GM21825 (cell line): ENCODE data around the gene MST1.

Source experiments
- ATAC-seq: cut with Tn5 transposase; IDR thresholded peaks from one replicate; pipeline ENCODE4 v1.9.1; 2021; ENCODE audit warnings: mild to moderate bottlenecking, moderate library complexity; ENCODE audit not compliant: unreplicated experiment

MST1 gene

DNA sequence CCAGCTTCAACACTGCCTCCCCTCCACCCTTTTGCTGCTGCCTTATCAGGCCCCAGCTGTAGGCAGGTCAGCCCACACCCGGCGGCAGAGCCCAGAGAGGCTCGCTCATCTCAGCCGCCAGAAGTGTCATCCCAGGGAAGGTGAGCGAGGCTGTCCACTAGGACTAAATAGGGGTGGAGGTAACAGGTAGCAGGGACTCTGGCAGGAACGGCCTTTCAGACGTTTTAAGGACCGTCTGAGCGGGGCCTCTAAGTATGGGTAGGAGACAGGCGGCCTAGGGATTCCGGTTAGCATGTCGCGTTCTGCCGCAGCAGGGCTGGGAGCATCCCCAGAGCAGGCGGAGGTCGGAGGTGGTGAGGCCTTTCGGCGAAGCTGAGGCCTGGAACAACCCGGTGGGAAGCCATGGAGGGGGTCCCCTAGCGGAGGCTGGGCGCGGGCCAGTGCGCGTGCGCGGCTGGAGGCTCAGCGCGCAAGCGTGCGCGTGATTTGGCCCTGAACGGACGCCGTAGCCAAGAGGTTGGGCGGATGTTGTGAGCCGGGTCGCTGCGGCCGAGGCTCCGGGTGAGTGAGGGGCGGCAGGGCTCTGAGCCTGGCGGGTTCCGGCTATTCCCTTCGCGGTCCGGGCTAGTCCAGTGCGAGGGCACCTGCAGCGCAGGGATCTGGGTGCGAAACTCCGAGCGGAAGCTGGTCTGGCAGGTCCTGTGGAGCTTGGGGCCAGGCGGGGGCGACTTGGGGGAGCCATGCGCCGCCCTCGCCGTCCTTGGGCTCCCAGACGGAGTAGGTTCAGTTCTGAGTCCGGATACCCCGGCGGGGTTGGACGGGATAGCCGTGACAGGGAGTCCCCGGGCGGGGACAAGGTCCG, at the start of gene MST1, which contains the start of gene RNF123:
Gene MST1 (minus strand): TSS at position 429 of the 862 bp plus-strand sequence. CDS start 783 bp downstream, outside the sequence.
Gene RNF123 (plus strand): TSS at position 512 of the 862 bp plus-strand sequence. CDS start 1,609 bp downstream, outside the sequence.
- ATAC-seq = peak; percentile 48

DNA sequence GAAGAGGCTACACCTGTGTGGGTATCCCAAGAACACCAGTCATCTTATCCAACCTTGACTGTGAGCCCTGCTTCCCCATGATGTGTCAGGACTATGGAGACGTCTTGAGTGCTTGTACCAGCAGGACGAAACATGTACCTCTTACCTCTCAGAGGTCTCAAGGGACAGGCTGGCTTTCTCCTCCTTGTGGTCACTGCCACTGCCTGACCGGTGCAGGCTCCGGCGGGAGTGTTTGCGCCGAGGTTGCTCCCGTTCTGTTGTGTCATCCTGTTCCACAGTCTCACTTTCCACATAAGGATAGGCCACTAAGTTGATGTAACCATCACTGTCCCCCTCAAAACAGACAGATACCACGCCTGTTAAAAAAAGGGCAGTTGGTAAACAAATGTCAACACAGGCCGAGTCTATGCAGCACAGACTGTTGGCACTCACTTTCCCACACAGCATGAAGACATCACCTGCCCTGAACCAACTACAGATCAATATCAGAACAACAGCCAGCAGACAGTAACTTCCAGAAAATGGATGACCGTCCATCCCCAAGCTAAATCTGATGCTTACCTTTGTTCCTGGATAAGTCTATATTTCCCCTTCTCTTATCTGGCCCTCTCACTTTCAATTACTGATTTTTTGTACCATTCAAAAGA, 48.9 kb upstream of the MST1 start:
- no peak for ATAC-seq

DNA sequence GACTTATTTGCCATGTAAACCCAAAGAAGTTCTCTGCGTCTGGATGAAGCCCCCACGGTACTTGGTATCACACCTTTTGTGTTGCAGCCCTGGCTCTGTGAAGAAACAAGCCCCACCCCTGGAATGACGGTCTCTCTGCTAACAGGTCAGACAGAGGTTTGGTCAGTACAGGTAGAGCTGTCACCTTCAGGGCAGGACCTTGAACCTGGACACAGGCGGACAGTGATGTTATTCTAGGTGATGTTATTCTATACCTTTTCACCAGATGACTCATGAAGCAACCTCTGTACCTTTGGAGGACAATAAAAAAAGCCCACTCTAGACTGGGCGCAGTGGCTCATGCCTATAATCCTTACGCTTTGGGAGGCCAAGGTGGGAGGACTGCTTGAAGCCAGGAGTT, 45.5 kb upstream of the MST1 start:
- ATAC-seq = no peak

DNA sequence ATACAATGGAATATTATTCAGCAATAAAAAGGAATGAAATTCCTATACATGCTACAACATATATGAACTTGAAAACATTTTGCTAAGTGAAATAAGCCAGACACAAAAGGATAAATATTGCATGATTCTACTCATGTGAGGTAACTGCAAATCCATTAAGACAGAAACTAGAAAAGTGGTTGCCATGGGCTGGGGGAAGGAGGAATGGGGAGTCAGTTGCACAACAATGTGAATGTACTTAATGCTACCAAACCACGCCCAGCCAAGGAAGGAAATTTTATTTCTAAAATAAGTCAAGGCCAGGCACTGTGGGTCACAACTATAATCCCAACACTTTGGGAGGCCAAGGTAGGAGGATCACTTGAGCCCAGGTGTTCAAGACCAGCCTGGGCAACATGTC, 44.3 kb upstream of the MST1 start:
- no peak for ATAC-seq

DNA sequence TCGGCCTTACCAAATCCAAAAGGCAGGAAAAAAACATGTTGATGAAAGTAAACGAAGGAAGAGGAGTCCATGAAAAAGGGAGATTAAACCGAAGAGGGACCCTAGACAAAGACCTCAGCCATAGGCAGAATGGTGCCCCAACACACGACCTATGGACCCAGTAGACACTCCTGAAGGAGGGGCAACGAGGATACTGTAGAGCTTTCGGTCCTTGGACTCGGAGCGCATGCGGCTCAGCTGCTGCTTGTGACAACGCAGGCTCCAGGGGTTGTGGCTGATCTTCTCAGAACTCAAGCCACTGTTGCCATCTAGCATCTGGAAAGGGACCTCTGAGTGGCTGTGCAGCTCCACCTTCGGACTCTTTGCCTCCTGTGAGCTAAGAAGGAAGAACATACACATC, 43.3 kb upstream of the MST1 start:
- no peak for ATAC-seq

DNA sequence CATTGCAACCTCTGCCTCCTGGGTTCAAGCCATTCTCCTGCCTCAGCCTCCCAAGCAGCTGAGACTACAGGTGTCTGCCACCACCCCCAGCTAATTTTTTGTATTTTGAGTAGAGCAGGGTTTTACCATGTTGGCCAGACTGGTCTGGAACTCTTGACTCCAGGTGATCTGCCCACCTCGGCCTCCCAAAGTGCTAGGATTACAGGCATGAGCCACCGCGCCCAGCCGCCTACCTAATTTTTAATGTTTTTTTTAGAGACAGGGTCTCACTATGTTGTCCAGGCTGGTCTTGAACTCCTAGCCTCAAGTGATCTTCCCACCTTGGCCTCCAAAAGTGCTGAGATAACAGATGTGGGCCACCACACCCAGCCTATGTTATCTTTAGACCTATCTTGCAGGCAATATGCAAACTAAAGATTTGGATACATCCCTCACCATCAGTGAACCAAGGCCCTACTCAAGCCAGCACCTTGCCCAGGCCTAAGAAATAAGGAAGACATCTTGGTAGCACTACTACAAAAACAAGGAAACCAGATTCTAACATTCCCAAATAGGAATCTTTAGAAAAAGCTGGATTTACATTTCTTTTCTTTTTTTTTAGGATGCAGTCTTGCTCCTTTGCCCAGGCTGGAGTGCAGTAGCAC, 40.8 kb upstream of the MST1 start:
- ATAC-seq = no peak

DNA sequence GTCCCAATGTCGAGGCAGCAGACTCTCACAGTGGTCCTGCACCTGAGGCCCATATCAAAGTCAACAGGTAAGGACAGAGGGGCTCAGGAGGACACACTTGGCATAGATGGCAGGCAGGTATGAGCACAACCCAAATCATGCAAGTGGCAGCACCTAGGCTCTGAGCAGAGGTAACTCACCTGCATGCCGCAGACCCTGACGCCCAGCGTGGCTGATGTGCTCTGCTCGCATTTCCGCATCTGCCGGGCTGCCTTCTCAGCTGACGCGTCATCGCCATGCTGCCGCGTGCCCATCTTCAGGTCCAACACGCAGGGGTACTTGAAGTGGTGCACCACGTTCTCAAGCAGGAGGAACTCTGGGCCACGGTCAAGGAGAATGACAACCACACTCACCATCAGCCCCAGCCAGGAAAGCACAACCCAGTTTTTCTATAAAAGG, 38.7 kb upstream of the MST1 start:
- ATAC-seq = no peak

DNA sequence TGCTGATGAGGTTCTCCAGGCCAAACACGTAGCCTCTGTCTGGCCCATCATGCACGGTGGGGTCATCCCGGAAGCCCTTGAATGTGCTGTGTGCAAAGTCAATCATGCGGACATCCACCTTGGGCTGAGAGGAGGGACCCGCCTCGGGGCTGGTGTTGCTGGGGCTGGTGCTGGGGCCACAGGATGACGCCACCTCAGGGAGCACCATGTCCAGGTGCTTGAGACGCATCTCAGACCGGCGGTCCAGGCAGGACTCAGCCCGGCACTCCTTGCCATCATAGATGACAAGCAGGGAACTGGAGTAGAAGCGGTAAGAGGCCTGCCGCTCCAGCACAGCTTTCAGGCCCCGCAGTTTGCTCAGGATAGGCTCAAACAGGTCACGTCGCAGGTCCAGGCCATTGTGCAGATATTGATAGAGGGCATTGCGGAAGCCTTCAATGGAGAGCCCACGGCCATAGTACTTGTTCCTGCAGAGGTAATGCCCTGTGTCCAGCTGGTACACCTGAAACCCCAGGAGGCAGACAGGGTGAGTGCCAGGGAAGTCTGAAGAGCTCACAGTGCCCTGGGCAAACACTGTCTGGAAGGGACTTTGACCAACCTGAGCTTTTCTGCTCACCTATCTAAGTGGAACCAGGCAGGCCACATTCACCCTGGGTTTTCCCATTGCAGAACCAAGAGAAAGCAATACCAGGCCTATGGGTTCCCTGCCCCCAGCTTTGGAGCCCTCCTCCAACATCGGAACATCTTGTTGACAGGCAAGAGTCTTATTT, 38.1 kb upstream of the MST1 start:
- no peak for ATAC-seq

DNA sequence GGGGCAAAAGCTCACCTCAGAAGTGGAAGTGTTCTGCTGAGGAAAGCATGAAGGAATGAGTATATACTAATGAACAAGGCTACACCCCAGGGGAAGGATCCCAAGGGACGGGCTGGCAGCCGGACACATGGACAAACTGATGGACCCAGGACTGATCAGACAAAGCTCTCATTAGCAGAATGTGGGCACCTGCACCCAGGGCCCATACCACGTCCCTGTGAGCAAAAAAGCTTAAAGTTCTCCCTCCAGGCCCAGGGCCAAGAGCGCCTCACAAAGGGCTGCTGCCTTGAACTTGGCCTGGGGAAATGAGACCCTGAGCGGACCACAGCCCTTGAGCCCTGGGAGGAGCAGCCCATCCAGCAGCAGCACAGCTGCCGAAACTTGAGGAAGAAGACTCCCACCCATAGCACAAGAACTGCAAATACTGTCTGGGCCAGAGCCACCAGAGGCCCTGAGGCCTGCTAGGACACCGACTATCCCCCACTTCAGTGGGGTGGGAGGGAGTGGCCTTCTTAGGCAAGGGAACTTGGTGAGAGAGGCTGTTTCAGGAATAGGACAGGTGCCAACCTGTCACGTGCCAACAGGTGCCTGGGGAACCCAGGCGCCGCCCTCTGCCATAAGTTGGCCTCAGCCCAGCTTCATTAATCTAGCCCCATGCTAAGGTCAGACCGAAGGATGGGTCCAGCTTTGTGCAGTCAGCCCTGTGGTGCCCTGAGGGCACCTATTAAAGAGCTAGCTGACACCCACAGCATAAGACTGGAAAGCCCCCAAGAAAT, 36.8 kb upstream of the MST1 start:
- no peak for ATAC-seq

DNA sequence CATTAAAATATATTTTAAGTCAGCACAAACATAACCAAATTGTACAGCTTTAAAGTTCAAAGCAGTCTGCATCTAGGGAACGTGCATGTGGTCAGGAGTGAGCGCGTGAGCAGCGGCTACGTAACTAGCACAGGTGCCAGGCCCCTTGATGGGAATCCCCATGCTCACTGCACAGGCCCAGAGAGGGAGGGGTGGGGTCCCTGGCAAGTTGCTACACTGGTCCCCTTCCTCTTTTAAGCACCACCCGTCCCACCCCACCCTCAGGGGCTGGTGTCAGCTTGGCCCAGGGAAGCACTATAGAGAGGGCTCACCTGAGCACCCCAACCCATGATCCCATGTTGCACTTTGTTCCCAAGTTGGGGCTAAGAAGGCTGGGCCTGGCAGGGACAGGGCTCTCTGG, 35.3 kb upstream of the MST1 start:
- no peak for ATAC-seq

DNA sequence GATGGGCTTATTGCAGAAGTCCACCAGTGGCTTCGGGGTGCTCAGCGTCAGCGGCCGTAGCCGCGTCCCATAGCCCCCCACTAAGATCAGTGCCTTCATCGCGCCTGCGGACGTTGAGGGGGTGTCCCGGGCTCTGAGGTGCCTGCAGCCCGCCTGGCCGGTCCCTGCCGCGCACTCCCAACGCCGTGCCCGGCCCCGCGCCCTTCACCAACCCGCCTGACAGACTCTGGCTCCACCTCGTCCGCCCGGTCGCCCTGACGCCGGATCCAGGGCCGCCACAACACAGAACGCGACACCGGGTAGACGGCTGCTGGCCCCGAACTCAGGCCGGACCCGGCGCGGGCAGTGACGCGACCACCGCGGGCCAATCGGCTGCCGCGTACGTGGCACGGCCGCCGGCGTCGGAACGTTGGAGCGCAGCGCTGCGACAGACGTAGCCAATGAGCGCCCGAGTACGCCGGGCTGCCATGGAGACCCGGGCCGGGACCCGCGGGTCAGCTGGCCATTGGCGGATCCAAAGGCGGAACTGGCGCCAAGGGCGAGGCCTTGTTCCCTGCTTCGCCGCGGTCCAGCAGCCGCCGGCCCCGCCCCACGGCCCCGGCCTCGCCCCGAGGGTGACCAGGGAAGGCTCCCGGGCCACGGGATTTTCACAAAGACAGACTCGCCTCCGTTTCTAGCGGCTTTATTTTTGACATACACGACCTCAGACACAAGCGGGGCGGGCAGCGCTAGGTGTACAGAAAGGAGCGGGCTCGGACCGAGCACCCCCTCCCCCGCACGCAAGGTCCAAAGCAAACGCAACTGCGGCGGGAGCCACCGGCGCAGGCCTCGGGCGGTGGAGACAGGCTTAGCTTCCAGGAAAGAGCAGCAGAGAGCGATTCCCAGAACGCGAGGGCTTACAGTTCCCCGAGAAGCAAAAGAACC, 34.6 kb upstream of the MST1 start, which contains the start of gene GMPPB:
Gene GMPPB (minus strand): TSS at position 324 of the 924 bp plus-strand sequence. CDS start 225 bp downstream, at position 99.
- ATAC-seq = peak; percentile 70

DNA sequence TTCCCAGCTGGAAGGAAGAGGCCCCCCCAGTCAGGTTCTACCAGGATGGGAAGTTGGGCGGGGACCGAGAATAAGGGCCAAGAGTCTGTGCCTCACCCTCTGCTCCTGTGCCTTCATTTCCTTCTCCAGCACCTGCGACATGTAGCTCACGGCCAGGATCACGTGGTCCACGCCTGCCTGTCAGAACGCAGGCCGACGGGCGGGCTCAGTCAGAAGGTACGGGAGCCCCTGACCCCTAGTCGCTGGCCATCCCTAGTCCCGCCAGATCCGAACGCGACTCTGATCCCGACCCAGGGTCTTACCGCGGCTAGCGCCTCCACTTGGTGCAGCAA, 34.0 kb upstream of the MST1 start:
- ATAC-seq = no peak

DNA sequence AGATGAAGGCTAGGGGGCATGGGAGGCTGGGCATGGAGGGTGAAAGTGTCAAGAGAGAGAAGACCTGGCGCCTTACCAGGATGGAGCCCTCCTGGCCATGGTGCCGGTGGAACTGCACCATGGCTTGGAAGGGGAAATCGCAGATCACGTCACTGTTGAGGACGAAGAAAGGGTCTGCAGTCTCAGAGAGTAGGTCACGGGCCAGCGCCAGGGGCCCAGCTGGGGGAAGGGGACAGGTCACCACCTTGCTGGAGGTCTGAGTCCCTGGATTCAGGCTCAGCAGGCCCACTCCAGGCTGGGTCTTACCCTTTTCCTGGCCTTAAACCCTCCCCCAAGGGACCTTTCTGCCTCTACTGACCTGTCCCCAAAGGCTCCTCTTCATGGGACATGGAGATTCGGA, 33.6 kb upstream of the MST1 start:
- ATAC-seq = no peak

DNA sequence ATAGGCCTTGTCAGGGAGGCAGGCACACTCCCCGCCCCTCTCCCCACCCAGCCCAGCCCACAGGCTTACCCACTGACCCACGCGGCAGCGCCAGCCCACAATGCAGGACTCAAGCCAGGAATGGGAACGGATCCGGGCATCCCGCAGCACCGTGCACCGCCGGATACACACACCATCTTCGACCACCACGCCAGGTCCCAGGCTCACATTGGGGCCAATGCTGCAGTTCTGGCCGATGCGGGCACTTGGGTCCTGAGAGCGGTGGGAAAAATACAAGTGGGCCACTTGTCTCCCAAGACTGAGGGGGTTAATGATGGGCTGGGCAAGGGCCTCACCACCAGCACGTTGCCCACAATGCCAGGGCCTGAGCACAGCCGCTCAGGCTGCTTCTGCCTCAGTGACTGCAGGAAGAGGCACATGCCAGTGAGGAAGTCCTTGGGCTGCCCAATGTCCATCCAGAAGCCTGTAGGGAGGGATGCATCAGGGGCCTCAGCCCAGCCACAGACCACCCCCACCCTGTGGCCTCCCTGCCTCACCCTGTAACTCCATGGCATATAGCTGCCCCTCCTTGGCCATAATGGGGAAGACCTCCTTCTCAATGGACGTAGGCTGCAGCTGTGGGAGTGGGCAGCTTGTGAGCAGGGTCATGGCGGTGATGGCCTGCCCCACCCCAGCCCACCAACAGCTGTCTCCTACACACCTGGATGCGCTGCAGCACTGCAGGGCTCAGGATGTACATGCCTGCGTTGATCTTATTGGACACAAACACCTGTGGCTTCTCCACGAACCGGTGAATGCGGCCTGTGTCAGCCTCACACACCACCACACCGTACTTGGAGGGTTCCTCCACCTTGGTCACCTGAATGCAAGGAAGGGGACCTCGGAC, 32.9 kb upstream of the MST1 start:
- ATAC-seq = no peak

DNA sequence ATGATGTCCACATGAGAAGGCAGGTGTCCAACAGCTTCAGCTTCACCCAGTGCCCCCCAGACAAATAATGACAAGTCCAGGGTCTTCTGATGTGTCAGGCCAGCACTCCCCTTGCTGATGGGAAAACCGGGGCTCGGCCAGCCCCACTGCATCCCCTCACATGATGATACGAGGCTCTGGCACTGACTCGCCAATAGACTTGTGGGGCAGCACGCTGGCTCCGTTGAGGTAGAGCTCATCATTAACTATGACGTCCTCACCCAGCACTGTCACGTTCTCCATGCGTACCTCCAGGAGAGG, 32.3 kb upstream of the MST1 start:
- ATAC-seq = no peak

DNA sequence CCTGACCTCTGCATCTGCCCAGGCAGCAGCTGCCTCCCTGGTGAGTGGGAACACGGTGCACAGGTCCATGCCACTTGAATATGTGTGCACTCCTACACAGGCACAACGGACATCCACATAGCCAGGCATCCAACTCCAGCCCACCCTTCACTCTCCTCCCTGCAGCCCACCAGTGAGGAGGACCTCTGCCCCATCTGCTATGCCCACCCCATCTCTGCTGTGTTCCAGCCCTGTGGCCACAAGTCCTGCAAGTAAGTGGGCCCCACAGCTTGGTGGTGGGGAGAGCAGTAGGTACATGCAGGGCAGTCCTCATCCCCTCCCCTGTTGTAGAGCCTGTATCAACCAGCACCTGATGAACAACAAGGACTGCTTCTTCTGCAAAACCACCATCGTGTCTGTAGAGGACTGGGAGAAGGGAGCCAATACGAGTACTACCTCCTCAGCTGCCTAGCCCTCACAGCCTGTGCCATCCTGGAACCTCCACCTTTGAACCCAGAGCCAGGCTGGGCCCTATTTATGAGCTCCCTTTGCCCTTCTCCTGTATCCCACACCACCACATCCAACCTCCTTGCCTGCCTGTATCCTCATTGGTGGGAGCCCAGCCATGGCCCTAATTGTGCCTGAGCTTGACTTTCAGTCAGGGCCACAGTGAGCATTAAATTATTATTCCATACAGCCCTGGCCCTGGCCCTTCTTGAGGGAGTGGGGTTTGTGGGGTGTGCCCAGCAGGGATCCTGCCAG, 31.8 kb upstream of the MST1 start:
- ATAC-seq = no peak

DNA sequence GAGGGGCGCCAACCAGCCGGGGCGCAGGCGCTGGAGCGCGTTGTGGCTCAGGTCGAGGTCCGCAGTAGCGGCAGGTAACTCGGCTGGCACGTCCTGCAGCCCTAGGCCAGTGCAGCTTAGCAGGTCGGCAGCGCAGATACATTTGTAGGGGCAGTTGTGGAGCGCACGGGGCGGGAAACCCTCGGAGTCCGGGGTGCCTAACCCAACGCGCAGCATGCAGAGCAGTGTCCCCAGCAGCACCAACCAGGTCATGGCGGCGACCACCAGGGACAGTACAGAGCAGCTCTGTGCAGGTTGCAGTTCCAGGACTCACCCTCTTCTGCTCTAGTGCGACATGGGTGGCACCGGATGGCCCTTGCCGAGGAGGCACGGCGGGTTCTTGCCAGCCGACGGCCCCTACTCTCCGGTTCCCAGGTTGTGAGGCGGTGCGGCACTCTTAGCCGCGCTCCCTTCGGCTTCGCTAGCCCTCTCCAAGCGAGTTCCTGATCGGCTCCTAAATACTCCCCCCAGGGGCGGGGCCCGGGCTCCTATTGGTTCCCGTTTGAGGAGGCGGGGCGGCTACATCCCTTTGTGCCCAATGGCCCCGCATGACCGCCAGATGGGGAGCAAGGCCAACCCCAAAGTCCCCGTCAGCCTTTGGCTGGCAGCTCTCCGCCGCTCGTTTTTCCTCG, 30.1 kb upstream of the MST1 start, which contains the start of gene AMIGO3:
Gene AMIGO3 (minus strand): TSS at position 471 of the 671 bp plus-strand sequence. CDS start 219 bp downstream, at position 252.
- peak; percentile 38 for ATAC-seq
